HepG2 (cell line): ENCODE measurements around the gene DIAPH1. TPM values are rescaled to one million over a fixed set of nuclear protein-coding genes. Genes with fewer than 3 reads are reported as not detected.

Experiments
- GABPA ChIP-seq, 2 experiments: IDR thresholded peaks; 2 replicates each; pipeline ENCODE4 v1.6.1; 2011 to 2016; ENCODE audit warnings: low read depth in 2 of 2, low read length in 1 of 2, missing biosample characterization in 1 of 2, missing genetic modification characterization in 1 of 2
- LCORL ChIP-seq, 2 experiments: fragments of 450-650 bp in 1 of 2; sonication (generic) in 1 of 2; formaldehyde crosslinking in 1 of 2; IDR thresholded peaks; 2 replicates each; pipeline versions ENCODE4 v1.5.0 to v1.6.1; 2017 to 2020; ENCODE audit warnings: antibody characterized with exemption in 1 of 2, missing genetic modification reagents in 1 of 2
- PBX3 ChIP-seq: sonication (generic); formaldehyde crosslinking; IDR thresholded peaks from 2 replicates; pipeline ENCODE4 v1.8.1; 2023; ENCODE audit warnings: missing genetic modification reagents, inconsistent platforms, borderline replicate concordance
- PRDM4 ChIP-seq: sonication (generic); formaldehyde crosslinking; IDR thresholded peaks from 2 replicates; pipeline ENCODE4 v1.9.0; 2021; ENCODE audit warnings: missing genetic modification reagents, borderline replicate concordance
- RBFOX2 ChIP-seq: fragments of 200-400 bp; formaldehyde crosslinking; IDR thresholded peaks from 2 replicates; pipeline ENCODE4 v1.6.1; 2017; ENCODE audit warnings: low read depth, mild to moderate bottlenecking, low read length
- TRIM24 ChIP-seq: sonication (generic); formaldehyde crosslinking; IDR thresholded peaks from 2 replicates; pipeline ENCODE4 v1.8.0; 2022; ENCODE audit warnings: mild to moderate bottlenecking, missing genetic modification reagents
- ZBTB33 ChIP-seq: sonication (generic); formaldehyde crosslinking; IDR thresholded peaks from 2 replicates; pipeline ENCODE4 v1.4.0; 2020; ENCODE audit warnings: missing genetic modification reagents
- ZNF10 ChIP-seq: sonication (generic); formaldehyde crosslinking; IDR thresholded peaks from 2 replicates; pipeline ENCODE4 v1.4.0; 2020; ENCODE audit warnings: mild to moderate bottlenecking, low read depth, missing genetic modification reagents, borderline replicate concordance
- ZNF17 ChIP-seq: sonication (generic); formaldehyde crosslinking; IDR thresholded peaks from 2 replicates; pipeline ENCODE4 v1.5.0; 2020; ENCODE audit warnings: mild to moderate bottlenecking, missing genetic modification reagents
- ZNF264 ChIP-seq: sonication (generic); formaldehyde crosslinking; IDR thresholded peaks from 2 replicates; pipeline ENCODE4 v1.4.0; 2020; ENCODE audit warnings: missing genetic modification reagents
- ZNF629 ChIP-seq: sonication (generic); formaldehyde crosslinking; conservative IDR thresholded peaks from 2 replicates; pipeline ENCODE4 v1.5.0; 2020; ENCODE audit warnings: missing genetic modification reagents
- ZNF749 ChIP-seq: sonication (generic); formaldehyde crosslinking; IDR thresholded peaks from 2 replicates; pipeline ENCODE4 v1.8.0; 2022; ENCODE audit warnings: mild to moderate bottlenecking, missing genetic modification reagents, moderate library complexity, borderline replicate concordance
- polyA plus RNA-seq, 8 experiments: library from polyadenylated mRNA; depleted of rRNA in 3 of 8; stranded (reverse) in 7 of 8; unstranded in 1 of 8; fragments of >200 nt; fragmentation: Illumina TruSeq in 4 of 8; extraction: Trizol in 4 of 8; gene quantifications; 2 replicates each; pipeline versions ENCODE4 v1.2.1 to v1.2.3, GENCODE V29; 2011 to 2016; ENCODE audit warnings: low read depth in 4 of 8, missing spikeins in 1 of 8, mixed read lengths in 1 of 8; ENCODE audit not compliant: insufficient read depth in 1 of 8
- total RNA-seq, 5 experiments: library from RNA; depleted of rRNA; stranded (reverse); fragments of >200 nt; fragmentation: Illumina TruSeq; extraction: Trizol; gene quantifications; 2 replicates each; pipeline ENCODE4 v1.2.3, GENCODE V29; 2016; ENCODE audit warnings: low read depth in 1 of 5
- TF ChIP-seq, protein P1 (sequence below): IDR thresholded peaks from 2 replicates; pipeline ENCODE4 v1.6.1; 2012; ENCODE audit warnings: inconsistent platforms
- TF ChIP-seq, protein P2 (sequence below): sonication (generic); formaldehyde crosslinking; IDR thresholded peaks from 2 replicates; pipeline ENCODE4 v1.4.0; 2020; ENCODE audit warnings: missing genetic modification reagents, low read depth, mild to moderate bottlenecking, borderline replicate concordance
- TF ChIP-seq, protein P3 (sequence below), 2 experiments: IDR thresholded peaks; 2 replicates each; pipeline ENCODE4 v1.6.1; 2011 to 2012; ENCODE audit warnings: low read length in 2 of 2, borderline replicate concordance in 1 of 2, low read depth in 1 of 2, mild to moderate bottlenecking in 1 of 2, moderate library complexity in 1 of 2

Gene DIAPH1
- total and polyA plus RNA-seq, 2 of the 13 experiments (the other 11 are each of a cell fraction or from before 2014, with no cell fraction given) = 25.1 to 33.9 TPM

- 0 out of 2 replicates have a peak, but pooled peaks have one; percentile 18 for TF ChIP-seq GABPA (IDR thresholded peaks at IDR 0.05; ENCODE audit: low read depth, low read length)
- TF ChIP-seq GABPA (CRISPR knock-in tag; IDR thresholded peaks at IDR 0.05; ENCODE audit: low read depth) = peak; percentile 72
- TF ChIP-seq, protein P1, sequence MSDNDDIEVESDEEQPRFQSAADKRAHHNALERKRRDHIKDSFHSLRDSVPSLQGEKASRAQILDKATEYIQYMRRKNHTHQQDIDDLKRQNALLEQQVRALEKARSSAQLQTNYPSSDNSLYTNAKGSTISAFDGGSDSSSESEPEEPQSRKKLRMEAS = 0 out of 2 replicates have a peak, but pooled peaks have one; percentile 21
- no peak for TF ChIP-seq ZNF10 (CRISPR knock-in tag)
- TF ChIP-seq ZBTB33 (CRISPR knock-in tag) = no peak
- no peak for TF ChIP-seq ZNF264 (CRISPR knock-in tag)
- TF ChIP-seq, protein P2, sequence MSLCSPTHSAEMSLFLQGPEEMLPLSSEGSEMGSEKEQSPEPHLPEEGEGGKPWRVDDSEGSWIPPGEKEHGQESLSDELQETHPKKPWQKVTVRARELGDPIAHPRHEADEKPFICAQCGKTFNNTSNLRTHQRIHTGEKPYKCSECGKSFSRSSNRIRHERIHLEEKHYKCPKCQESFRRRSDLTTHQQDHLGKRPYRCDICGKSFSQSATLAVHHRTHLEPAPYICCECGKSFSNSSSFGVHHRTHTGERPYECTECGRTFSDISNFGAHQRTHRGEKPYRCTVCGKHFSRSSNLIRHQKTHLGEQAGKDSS (CRISPR knock-in tag) = no peak
- no peak for TF ChIP-seq RBFOX2
- TF ChIP-seq TRIM24 (CRISPR knock-in tag) = no peak
- TF ChIP-seq, protein P3, sequence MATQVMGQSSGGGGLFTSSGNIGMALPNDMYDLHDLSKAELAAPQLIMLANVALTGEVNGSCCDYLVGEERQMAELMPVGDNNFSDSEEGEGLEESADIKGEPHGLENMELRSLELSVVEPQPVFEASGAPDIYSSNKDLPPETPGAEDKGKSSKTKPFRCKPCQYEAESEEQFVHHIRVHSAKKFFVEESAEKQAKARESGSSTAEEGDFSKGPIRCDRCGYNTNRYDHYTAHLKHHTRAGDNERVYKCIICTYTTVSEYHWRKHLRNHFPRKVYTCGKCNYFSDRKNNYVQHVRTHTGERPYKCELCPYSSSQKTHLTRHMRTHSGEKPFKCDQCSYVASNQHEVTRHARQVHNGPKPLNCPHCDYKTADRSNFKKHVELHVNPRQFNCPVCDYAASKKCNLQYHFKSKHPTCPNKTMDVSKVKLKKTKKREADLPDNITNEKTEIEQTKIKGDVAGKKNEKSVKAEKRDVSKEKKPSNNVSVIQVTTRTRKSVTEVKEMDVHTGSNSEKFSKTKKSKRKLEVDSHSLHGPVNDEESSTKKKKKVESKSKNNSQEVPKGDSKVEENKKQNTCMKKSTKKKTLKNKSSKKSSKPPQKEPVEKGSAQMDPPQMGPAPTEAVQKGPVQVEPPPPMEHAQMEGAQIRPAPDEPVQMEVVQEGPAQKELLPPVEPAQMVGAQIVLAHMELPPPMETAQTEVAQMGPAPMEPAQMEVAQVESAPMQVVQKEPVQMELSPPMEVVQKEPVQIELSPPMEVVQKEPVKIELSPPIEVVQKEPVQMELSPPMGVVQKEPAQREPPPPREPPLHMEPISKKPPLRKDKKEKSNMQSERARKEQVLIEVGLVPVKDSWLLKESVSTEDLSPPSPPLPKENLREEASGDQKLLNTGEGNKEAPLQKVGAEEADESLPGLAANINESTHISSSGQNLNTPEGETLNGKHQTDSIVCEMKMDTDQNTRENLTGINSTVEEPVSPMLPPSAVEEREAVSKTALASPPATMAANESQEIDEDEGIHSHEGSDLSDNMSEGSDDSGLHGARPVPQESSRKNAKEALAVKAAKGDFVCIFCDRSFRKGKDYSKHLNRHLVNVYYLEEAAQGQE (IDR thresholded peaks at IDR 0.05; ENCODE audit: borderline replicate concordance in 1 of 2, low read depth in 1 of 2, low read length in 2 of 2) = no peak
- TF ChIP-seq PBX3 = no peak
- TF ChIP-seq ZNF629 = no peak
- TF ChIP-seq LCORL (IDR thresholded peaks at IDR 0.05) = no peak
- 0 out of 2 replicates have a peak, but pooled peaks have one; percentile 29 for TF ChIP-seq LCORL (CRISPR knock-in tag; IDR thresholded peaks at IDR 0.05)
- no peak for TF ChIP-seq ZNF749 (CRISPR knock-in tag)
- no peak for TF ChIP-seq ZNF17 (CRISPR knock-in tag)
- TF ChIP-seq PRDM4 (CRISPR knock-in tag) = no peak
Observed at GRCh38 chr5:141618030-141618803, 583 bp downstream of the DIAPH1 start (continued).
